HG02588 (cell line): ENCODE data around the gene CCDC24.

Source experiments
- ATAC-seq: cut with Tn5 transposase; IDR thresholded peaks from one replicate; pipeline ENCODE4 v1.9.1; 2021; ENCODE audit warnings: mild to moderate bottlenecking, moderate library complexity; ENCODE audit not compliant: unreplicated experiment

CCDC24 gene

DNA sequence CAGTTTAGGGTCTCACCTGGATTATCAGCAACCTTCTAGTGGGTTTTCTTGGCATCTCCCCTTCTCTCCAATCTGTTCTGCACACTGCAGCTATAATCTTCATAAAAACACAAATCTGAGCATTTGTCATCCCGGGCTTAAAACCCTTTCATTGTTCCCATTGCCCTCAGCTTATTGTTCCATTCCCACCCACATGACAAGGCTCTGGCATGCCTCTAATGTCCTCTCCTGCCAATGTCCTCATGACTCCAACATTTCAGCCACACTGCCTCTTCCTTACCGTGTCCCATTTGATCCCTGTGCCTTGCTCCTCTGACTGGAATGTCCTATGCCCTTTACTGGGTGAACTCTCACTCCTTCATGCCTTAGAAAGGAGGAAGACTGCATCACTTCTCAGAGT is 29.1 kb upstream of the CCDC24 start:
- ATAC-seq: no peak

GRCh38 chr1:43963006-43963405 is 28.4 kb upstream of the CCDC24 start:
- ATAC-seq: no peak

GRCh38 chr1:43963890-43964289 is 27.5 kb upstream of the CCDC24 start:
- ATAC-seq: no peak

- no peak for ATAC-seq
These were observed 26.1 kb upstream of the CCDC24 start for GRCh38 chr1:43965316-43965715.

DNA sequence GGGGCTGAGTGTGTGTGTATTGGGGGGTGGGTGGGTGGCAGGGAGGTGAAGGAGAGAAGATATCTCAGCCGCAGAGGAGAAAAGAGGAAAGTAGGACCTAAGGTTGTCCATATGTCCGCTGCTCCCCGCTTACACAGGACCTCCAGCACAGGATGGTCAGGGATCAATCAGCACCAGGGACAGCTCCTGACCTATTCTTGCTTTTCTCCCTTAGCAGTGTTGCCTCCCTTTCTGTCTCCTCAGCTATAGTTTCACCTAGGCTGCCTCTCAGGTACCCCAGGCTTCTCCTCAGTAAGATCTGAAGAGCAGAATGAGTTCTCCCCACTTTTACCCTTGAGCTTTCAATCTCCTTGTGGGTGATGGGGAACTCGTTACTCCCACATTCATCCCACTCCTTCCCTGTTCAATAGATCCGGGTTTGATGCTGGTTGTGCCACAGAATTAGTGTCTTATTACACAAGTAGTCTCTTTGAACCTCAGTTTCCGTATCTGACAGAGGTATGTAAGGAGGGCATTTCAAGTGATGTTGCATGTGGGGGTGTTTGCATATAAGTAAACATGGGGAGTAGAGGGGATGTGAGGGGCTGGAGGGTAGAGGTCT is 23.0 kb upstream of the CCDC24 start:
- ATAC-seq: no peak

DNA sequence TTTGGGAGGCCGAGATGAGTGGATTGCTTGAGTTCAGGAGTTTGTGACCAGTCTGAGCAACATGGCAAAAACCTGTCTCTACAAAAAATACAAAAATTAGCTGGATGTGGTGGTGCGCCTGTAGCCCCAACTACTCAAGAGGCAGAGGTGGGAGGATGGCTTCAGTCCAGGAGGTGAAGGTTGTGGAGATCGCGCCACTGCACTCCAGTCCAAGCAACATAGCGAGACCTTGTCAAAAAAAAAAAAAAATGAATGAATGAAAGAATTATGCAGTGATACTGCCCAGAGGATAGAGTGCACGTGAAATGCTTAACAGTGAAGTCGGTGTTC is 22.0 kb upstream of the CCDC24 start:
- no peak for ATAC-seq

- ATAC-seq: peak; percentile 75
These were observed 21.5 kb upstream of the CCDC24 start, which contains the start of gene DPH2 for GRCh38 chr1:43969746-43970466. Gene DPH2 (plus strand): TSS chr1:43970010. CDS start chr1:43970176, 166 bp downstream.

DNA sequence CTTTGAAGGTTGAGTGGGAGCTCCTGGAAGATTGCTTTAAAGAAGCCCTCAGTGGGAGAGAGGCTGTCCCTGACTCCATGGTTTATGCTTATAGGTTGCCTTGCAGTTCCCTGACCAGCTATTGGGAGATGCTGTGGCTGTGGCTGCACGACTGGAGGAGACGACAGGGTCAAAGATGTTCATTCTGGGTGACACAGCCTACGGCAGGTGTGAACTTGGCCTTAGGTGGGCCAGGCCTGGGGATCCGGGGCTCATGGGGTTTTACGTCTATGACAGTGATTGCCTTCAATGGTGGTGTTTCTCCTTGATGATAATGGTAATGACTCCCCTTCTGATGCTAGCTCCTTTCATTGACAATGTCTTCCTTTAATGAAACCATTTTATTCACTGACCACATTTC is 20.9 kb upstream of the CCDC24 start:
- no peak for ATAC-seq

GRCh38 chr1:43970911-43971310 is 20.5 kb upstream of the CCDC24 start:
- no peak for ATAC-seq

DNA sequence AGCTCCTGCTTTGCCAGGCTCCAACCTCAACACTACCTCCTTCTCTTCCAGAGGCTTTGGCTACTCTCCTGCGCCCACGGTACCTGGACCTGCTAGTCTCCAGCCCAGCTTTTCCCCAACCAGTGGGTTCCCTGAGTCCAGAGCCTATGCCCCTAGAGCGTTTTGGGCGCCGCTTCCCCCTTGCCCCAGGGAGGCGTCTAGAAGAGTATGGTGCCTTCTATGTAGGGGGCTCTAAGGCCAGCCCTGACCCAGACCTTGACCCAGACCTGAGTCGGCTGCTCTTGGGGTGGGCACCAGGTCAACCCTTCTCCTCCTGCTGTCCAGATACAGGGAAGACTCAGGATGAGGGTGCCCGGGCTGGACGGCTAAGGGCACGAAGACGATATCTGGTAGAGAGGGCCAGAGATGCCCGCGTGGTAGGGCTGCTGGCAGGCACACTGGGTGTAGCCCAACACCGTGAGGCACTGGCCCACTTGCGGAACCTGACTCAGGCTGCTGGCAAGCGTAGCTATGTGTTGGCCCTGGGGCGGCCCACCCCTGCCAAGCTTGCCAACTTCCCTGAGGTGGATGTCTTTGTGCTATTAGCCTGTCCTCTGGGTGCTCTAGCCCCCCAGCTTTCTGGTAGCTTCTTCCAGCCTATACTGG is 19.9 kb upstream of the CCDC24 start:
- ATAC-seq: no peak

- ATAC-seq: no peak
These were observed 17.4 kb upstream of the CCDC24 start for GRCh38 chr1:43973981-43974442.

GRCh38 chr1:43974443-43975248 is 16.8 kb upstream of the CCDC24 start, which contains the start of gene ATP6V0B:
Gene ATP6V0B (plus strand): TSS chr1:43974960. CDS start chr1:43975041, 81 bp downstream.
- peak; percentile 66 for ATAC-seq

DNA sequence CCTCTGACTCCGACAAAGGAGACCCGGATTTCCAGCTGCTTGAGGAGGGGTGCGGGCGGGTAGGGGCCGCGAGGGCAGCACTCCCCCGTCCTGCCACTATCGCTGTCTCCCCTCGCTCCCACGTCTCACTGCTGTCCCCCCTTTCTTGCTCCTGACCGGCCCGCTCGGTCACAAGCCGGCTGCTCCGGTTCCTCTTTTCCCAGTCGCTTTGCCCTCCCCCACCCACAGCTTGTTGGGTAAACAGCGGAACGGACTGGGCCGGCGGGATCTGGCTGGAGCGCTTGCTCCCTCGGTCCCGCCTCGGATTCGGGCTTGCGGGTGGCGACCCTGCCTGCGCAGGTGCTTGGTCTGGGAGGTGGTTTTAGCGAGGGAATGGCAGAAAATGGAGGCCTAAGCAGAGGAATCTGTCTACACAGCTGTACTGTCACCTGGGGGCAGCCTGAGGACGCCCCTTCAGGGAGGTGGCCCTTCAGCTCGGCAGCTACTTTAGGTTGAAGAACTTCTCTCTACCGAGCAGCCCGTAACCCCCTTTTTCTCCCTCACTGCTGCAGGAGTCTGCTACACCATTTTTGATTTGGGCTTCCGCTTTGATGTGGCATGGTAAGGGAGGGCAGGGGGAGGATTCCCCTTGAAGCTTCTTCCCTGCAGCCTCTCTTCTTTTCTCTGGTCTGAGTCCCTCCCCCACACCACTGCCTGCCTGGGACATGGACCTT is 16.0 kb upstream of the CCDC24 start:
- ATAC-seq: no peak

DNA sequence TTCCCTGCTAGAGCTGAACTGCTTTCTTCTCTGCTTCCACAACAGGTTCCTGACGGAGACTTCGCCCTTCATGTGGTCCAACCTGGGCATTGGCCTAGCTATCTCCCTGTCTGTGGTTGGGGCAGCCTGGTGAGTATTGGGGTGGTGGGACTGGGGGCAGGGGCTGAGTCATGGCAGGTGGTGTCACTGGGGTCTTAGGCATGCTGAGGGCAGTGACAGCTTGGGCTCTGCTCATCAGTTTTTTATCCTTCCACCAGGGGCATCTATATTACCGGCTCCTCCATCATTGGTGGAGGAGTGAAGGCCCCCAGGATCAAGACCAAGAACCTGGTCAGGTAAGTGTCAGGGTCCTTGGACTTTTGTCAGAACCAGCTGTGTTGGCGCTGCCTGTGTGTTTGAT is 15.4 kb upstream of the CCDC24 start:
- ATAC-seq: no peak

DNA sequence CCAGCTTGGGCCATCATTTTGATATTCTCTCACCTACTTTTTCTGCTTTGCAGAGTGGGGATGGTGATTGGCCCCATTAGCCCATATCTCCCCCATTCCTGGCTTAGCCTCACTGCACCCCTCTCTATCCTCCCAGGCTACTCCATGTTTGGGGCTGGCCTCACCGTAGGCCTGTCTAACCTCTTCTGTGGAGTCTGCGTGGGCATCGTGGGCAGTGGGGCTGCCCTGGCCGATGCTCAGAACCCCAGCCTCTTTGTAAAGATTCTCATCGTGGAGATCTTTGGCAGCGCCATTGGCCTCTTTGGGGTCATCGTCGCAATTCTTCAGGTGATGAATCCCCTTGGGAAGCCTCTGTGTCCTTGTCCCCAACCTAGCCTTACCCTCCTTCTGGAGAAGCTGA is 14.5 kb upstream of the CCDC24 start:
- no peak for ATAC-seq

GRCh38 chr1:43977376-43978263 is 13.8 kb upstream of the CCDC24 start:
- ATAC-seq: no peak

DNA sequence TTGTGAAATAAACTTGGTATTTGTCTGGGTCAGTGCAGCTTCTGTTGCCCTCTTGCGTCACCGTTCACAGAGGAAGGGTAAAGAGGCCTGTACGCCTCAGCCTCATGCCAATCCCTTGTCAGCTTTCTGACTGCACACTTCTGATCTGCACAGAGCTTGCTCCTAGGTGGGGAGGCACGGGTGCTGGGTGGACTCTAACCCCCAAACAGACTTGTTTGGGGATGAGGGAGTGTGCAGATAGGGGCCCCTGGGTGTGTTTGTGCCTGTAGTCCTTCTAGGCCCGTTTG is 13.2 kb upstream of the CCDC24 start:
- ATAC-seq: no peak

GRCh38 chr1:43978551-43979260 is 12.7 kb upstream of the CCDC24 start, which contains the start of gene B4GALT2:
Gene B4GALT2 (plus strand): TSS chr1:43979210. CDS start chr1:43981161, 1,951 bp downstream.
- ATAC-seq: no peak

DNA sequence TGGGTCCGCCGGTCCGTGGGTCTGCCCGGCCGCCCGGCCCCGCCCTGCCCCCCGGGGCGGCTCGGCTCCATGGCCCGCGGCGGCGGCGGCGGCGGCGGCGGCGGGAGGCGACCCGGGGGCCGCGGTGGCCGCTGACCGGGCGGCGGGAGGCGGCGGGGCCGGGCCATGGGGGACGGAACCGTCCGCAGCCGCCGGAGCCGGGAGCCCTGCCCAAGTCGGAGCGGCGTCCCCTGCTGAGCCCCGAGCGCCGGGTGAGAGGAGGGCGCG is 12.2 kb upstream of the CCDC24 start:
- no peak for ATAC-seq
